HG03064 (cell line): ENCODE data around the gene HOXC6.

Experiments used
- ATAC-seq: cut with Tn5 transposase; IDR thresholded peaks from one replicate; pipeline ENCODE4 v1.9.1; 2021; ENCODE audit warnings: low read depth; ENCODE audit not compliant: unreplicated experiment

Gene HOXC6

GRCh38 chr12:54028314-54029201 lies at the start of gene HOXC6:
Gene HOXC6, plus strand, starts transcription at chr12:54028440. Its CDS starts 82 bp downstream, at chr12:54028522.
- ATAC-seq, result no peak

DNA sequence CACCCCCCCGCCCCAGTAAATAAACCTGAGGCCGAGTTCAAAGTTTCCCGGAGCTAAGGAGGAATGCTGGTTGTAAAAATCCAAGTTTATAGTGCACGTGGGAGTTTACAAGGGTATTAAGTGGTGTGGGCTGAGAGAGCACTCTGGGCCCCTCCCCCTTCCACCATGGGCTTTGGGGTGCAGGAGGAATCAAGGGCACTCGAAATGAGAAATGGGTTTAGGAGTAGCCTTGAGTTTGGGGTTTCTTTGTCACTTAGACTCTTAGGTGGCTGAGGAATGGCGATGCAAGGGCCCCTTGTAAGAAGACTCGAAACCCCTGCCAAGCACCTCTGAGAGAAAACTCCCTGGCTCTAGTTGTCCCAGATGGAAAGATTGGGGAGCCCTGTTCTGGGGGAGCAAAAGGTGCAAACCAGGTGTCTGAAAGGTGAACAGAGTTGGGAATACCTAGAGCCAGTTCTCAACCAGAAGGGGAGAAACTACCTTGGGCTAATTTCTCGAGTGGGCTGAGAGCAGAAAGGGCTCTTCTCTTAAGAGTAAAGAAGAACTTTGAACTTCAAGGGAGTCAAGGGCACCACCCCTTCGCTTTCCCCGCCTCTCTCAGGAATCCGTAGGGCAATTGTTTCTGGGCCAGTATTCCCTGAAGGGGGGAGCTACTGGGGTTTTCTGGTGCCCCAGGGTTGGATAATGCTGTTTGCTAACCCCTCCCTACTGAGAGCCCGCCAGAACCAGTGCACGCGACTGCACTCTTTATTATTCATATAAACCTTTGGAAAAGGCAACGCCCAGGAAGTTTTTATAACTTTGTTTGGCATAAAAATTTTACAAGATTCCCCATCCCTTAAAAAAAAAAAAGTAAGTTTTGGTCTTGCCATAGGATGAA lies 49.5 kb upstream of the HOXC6 start:
- no peak for ATAC-seq

DNA sequence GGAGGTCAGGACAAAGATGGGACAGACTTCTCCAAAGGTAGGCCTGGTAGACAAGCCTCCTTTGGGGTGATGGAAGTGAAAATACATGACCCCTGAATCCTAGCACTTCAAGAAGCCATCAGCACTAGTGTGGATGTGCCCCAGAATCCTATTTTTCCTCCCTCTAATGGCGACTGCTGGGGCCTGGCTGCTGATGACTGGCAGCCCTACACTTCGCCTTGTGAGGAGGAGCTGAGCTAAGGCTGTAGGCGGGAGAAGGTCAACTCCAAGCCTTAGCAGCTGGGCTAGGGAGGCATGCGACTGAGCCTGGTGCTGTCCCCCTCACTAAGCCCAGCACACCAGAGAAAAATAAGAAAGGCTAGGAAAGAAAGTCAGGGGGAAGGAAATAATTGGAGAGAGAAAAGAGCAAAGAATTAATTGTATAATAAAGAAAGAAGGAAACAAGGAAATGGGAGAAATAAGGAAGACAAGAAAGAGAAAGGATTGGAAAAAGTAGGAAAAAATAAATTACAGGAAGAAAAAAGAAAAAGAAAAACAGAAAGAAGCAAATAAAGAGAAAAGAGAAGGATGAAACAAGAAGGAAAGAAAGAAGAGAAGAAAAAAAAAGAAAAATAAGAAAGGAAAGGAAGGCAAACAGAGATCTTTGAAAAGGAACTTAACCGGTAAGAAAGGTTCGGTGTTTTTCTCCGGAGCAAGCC lies 48.0 kb upstream of the HOXC6 start:
- ATAC-seq, result no peak

DNA sequence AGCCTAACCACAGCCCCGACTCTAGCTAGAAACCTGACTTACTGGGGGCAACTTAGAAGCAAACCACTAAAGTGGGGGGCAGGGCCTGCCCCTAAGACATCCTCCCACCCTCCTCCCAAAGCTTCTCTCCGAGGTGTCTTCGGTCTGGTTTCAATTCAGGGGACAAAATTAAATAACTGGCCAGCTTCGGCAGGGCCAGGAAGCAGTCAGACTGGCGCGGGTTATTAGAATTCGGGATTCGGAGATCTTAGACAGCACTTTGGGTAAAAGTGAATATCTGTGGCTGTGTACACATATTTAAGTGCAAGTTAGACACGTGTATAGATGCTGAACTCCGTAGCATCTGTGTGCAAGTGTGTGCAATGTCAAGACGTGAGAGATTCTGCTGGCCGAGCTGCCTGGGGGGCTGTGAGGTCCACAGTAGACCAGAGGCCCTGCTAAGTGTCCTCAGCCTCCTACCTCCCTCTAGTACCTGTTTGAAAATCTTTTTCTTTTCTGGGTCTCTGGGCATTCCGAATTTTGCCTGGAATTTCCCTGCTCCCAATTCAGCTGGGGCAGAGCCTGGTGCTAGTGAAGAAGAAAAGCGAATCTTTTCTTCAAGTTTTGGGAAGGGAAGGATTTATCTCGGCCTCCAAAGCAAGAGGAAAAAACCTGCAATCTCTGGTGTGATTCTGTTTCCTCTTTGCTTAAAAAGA lies 47.3 kb upstream of the HOXC6 start:
- ATAC-seq, result no peak

GRCh38 chr12:53981634-53982565 lies 46.3 kb upstream of the HOXC6 start:
- no peak for ATAC-seq

DNA sequence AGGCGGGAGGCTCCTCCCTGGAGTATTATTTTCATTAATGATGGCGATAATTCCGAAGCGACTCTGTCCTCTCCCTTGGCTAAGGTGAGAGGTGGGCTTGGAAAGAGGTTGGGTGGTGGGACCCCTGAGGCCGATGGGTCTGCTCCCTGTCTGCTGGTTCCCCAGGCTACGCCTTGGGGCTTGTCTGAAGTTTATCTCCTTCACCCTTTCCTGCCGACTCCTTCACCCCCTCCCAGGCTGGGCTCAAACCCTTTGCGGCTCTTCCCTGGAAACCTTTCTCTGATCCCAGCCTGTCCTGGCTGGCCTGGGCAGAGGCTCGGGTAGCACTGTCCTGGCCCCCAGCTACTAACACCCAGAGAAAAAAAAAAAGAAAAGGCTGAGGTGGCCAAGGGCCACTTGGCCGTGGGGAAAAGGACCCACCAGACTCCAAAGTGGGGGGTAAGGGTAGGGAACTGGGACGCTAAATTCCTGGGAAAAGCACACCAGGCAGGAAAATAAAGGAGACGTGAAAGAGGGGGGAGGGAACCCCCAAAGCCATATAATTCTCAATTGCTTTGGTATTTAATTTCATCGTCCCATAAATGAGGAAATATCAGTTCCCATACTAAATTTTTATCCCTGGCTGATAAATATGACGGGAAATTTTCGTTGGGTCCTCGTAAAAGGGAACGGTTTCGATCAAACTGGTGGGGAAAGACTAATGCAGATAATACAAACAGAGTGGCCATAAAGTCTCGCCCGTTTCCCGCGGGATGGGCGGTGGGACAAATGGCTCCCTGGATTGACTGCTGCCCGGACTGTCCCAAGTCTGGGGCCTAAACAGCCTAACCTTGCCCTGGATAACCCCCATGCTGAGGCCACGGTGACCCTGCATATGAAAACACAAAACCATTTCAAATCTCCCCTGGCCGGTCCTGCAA lies 45.3 kb upstream of the HOXC6 start:
- no peak for ATAC-seq

- no peak for ATAC-seq
These were observed 44.7 kb upstream of the HOXC6 start for GRCh38 chr12:53983568-53983949.

GRCh38 chr12:53983950-53984572 lies 44.2 kb upstream of the HOXC6 start:
- ATAC-seq, result no peak

DNA sequence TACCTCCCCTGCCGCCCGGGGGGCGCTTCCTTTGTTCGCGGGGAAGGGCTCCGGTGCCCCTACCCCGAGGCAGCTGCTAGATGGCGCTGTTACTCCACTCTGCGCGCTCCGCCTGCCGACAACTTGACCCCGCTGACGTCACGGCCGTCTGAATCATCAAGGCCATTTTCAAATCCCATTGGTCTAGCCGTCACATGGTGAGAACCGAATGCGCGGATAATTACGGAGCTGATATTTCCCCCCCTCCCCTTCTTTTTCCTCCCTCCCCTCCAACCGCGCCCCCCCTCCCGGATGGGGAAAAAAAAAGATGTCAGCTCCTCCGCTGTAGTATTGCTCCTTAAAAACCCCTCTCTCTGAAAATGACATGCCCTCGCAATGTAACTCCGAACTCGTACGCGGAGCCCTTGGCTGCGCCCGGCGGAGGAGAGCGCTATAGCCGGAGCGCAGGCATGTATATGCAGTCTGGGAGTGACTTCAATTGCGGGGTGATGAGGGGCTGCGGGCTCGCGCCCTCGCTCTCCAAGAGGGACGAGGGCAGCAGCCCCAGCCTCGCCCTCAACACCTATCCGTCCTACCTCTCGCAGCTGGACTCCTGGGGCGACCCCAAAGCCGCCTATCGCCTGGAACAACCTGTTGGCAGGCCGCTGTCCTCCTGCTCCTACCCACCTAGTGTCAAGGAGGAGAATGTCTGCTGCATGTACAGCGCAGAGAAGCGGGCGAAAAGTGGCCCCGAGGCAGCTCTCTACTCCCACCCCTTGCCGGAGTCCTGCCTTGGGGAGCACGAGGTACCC lies 43.1 kb upstream of the HOXC6 start, which contains the start of gene HOXC10:
Gene HOXC10, plus strand, starts transcription at position 246 of the 791 bp plus-strand sequence. Its CDS starts 114 bp downstream, at position 360.
- no peak for ATAC-seq

DNA sequence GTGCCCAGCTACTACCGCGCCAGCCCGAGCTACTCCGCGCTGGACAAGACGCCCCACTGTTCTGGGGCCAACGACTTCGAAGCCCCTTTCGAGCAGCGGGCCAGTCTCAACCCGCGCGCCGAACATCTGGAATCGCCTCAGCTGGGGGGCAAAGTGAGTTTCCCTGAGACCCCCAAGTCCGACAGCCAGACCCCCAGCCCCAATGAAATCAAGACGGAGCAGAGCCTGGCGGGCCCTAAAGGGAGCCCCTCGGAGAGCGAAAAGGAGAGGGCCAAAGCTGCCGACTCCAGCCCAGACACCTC lies 42.6 kb upstream of the HOXC6 start:
- no peak for ATAC-seq

- no peak for ATAC-seq
These were observed 42.1 kb upstream of the HOXC6 start for GRCh38 chr12:53985994-53986685.

- ATAC-seq, result no peak
These were observed 41.4 kb upstream of the HOXC6 start for GRCh38 chr12:53986686-53987483.

GRCh38 chr12:53987787-53988230 lies 40.4 kb upstream of the HOXC6 start:
- ATAC-seq, result no peak

GRCh38 chr12:53988541-53989226 lies 39.6 kb upstream of the HOXC6 start:
- ATAC-seq, result no peak
